Occipital lobe (tissue), 2 donors: Measurements from ENCODE around the gene PRSS2. TPM values are rescaled to one million over a fixed set of nuclear protein-coding genes. Genes with fewer than 3 reads are reported as not detected.
"Not testable (repeated sequence)": the region's sequence is repeated elsewhere in the genome, so short reads cannot be mapped to it uniquely, and the experiment has no call there.

Source experiments
- DNase-seq: peaks from one replicate; lab custom pipeline; 2025; lab: John Stamatoyannopoulos, UW
- total RNA-seq: library from RNA; depleted of rRNA; stranded (reverse); fragments of >200 nt; gene quantifications from one replicate; pipeline ENCODE4 v1.2.3, GENCODE V29; 2014

The PRSS2 gene
- not detected for total RNA-seq

DNA sequence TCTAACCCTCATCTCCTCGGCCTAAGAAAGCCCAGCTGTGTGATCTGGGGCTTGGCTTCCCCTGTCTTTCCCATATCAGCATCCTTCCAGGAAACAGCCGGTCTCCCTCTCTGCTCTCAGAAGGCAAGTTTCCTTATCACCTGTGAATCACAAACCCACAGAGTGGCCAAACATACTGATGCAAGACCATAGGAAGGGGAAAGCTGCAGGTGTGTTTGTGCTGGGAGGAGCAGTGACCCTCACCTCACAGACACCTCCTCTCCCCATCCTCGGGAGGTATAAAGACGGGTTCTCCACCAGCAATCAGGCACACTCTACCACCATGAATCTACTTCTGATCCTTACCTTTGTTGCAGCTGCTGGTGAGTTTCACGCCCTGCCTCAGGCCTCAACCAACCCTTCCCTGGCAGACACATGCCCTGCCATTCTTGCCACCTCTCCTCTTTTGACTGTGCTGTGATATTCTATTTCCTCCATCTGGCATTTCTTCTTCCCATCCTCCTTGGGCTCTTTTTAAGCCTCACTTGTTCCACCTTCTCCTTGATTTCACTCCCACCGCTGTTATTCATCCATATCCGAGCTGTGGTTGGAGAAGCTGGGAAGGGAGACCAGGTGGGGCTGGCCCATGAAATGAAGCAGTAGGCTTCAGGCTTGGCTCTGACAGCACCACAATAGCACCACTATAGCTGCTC, at the start of gene PRSS2:
Gene PRSS2, plus strand, starts transcription at position 310 of the 692 bp plus-strand sequence. Its CDS starts 13 bp downstream, at position 323.
- DNase-seq: no peak

DNA sequence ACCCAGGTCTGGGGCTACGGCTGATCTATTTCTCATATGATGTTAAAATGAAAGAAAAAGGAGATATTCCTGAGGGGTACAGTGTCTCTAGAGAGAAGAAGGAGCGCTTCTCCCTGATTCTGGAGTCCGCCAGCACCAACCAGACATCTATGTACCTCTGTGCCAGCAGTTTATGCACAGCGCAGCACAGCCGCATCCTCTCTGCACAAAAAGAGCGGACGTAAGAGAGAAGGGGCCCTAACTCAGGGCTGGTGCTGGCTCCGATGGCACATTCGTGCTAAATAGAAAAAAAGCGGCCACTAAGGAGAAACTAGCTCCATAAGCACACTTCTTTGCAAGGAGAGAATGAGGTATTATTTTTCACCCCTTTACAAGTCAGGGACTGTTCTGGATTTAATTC, 49.8 kb upstream of the PRSS2 start:
- no peak for DNase-seq

DNA sequence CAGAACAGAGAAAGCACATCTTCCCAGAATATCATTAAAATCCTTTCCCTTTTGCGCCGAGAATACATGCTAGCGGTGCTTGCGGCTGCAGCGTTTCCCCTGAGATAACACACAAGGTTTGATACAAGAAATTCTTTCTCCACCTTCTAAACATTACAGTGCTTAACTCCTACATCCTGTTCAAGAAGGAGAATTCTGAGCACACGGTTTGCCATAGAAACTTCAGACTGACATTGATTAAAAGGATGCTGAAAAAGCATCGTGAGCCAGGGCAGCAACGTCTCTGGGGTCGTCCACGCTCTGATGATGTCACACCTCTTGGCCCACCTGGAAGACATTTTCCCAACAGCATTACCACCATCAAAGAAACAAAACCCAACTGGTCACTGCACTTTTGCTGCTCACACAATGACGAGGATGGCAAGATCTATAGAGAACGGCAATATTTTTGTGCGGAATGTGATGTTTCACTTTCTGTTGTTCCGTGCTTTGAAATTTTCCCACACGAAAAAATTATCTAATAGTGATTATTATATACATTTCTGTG, 48.4 kb upstream of the PRSS2 start:
- no peak for DNase-seq

DNA sequence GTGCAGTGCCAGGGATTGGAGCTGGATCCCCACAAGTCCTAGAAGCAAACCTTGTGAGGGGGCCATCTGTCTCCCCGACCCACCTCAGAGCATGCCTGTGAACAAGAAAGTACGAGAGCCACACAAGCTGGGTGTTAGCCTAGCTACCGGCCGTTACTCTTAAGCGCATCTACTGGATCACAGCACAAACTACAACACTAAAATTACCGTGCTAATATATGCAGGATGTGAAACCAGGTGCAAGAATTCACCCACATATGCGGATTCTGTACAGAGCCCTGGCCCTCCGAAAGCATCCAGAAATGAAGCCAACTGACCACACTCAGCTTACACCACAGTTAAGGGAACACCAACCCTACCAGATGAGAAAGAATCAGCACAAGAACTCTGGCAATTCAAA, 37.5 kb upstream of the PRSS2 start:
- no peak for DNase-seq

DNA sequence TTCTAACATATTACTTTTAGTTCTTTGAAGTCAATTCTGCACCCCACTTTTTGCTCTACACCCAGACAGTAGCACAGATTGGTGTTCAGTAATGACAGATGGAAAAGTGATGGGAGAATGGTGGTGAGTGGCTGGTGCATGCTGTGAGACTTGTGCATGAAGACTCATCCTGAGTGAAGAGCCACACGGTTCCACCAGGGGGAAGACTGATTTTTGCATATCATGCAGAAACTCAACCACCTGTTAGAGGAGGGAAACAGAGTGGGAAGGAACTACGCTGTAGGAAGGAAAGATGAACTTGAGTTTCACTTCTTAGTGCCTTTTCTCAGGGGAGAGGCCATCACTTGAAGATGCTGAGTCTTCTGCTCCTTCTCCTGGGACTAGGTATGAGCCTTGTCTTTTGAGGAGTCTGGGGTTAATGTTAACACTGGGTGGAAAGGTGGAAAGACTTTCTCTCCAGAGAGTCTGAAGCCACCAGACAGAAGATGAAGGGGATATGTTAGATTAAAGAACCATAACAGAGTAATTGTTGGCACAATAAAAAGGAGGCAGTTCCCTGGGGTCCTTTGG, 30.8 kb upstream of the PRSS2 start:
- no peak for DNase-seq

GRCh38 chr7:142740786-142741185, 30.0 kb upstream of the PRSS2 start:
- DNase-seq: no peak

DNA sequence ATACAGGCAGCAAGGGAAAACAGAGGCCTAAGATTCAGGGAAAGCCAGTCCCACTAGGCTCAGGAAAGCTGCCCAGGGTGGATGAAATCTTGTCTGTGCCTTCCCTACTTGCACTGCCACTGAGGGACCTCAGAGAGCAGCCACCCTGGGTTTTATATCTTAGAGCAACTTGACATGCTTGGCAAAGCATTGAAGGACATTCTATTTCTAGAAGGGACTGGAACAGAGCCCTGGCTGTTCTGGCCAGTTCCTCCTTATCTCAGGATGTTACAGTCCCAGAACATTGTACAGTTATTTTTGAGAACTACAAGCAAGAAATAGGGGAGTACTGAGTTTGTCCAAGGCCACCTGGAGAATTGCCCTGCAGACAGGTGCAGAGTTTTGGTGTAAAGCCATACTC, 28.8 kb upstream of the PRSS2 start:
- DNase-seq: not testable (repeated sequence)

DNA sequence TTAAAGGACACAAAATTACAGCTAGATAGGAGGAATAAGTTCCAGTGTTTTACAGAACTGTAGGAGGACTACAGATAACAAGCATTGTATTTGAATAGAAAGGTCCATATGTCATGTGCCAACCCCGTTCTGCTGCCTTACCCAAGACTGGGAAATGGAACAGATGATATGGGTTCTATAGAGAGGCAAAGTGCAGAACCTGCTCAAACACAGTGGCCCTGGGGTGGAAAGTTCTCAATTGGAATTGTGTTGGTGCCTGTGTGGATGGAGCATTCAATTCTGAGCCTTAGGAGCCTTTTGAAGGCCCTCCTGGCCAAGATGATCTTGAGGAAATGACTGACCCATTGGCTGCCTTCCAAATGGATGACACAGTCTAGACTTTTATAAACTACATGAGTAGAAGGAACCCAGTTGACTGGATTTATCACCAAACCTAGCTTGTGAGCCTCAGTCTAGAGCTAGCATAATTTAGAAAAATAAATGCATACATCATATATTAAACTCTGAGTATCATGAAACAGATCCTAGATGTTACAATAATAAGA, 25.6 kb upstream of the PRSS2 start:
- no peak for DNase-seq

- DNase-seq: no peak
These were observed 25.0 kb upstream of the PRSS2 start for GRCh38 chr7:142745745-142746144.

DNA sequence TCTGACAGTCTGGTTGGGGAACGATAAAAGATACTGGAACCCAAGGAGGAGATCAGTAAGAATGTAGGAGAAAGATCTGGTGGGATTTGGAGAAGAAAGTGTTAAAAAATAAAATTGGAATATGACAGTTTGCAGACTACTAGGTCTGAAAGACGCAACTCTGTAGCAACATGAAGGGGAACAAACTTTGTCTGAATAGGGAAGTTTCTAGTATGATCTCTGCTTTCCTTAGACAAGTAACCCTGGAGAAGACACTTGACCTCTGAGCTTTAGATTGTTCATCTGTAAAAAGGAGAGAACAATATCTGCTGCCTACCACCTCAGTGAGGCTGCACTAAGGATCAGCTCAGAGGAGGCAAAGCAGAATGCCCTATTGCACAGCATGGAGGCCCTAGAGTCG, 24.5 kb upstream of the PRSS2 start:
- DNase-seq: no peak

GRCh38 chr7:142748410-142748809, 22.4 kb upstream of the PRSS2 start:
- not testable (repeated sequence) for DNase-seq

DNA sequence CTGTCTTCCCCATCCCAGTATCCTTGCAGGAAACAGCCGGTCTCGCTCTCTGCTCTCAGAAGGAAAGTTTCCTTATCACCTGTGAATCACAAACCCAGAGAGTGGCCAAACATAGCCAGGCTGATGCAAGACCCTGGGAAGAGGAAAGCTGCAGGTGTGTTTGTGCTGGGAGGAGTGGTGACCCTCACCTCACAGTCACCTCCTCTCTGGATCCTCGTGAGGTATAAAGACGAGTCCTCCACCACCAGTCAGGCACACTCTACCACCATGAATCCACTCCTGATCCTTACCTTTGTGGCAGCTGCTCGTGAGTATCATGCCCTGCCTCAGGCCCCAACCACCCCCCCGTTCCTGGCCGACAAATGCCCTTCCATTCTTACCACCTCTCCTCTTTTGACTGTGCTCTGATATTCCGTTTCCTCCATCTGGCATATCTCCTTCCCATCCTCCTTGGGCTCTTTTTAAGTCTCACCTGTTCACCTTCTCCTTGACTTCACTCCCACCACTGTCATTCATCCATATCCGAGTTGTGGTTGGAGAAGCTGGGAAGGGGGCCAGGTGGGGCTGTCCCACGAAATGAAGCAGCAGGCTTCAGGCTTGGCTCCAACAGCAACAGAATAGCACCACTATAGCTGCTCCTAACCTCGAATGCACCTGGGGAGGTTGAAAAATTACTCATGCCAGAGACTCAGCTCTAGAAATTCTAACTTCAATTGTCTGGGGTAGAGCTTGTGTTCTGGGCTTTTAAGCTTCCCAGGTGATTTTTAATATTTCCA, 21.4 kb upstream of the PRSS2 start, which contains the start of gene PRSS1:
Gene PRSS1, plus strand, starts transcription at position 255 of the 776 bp plus-strand sequence. Its CDS starts 13 bp downstream, at position 268.
- no peak for DNase-seq

- no peak for DNase-seq
These were observed 20.3 kb upstream of the PRSS2 start for GRCh38 chr7:142750321-142750938.

DNA sequence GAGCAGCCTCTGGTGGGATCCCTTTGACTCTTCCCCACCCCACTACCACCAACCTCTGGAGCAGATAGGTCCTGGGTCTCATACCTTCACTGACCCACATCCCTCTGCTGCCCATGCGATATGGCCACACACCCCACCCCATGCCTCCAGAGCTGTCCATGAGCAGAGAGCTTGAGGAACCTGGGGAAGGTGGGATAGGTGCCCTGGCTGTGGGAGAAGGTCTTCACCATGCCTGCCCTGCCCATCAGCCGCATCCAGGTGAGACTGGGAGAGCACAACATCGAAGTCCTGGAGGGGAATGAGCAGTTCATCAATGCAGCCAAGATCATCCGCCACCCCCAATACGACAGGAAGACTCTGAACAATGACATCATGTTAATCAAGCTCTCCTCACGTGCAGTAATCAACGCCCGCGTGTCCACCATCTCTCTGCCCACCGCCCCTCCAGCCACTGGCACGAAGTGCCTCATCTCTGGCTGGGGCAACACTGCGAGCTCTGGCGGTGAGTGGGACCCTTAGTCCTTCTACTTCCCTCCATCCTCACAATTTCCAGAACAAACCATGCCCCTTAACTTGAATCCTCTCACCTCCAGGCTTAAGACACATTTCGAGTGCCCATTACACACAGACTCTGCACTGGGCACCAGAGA, 19.1 kb upstream of the PRSS2 start:
- not testable (repeated sequence) for DNase-seq

GRCh38 chr7:142752376-142753225, 18.2 kb upstream of the PRSS2 start:
- DNase-seq: no peak

DNA sequence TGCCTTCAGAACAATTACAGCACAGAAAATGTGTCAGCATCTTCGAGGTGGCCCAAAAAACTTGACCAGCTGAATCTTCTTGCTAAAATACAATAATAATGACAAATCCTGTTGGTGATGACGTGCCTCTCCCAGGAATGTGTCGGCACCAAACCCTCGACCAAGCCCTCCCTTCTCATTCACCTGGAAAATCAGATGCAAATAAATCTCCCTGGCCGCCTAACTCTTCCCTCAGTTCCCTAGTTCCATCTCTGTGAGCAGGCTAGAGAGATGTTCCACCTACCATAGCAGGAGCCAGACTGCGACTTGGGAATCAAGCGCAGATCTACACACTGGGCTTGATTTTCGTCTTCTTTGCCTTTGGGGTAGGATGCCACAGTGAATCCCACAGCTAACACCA, 17.4 kb upstream of the PRSS2 start:
- DNase-seq: no peak

- DNase-seq: not testable (repeated sequence)
These were observed 16.8 kb upstream of the PRSS2 start for GRCh38 chr7:142753925-142754491.

GRCh38 chr7:142754681-142755575, 15.8 kb upstream of the PRSS2 start:
- no peak for DNase-seq

DNA sequence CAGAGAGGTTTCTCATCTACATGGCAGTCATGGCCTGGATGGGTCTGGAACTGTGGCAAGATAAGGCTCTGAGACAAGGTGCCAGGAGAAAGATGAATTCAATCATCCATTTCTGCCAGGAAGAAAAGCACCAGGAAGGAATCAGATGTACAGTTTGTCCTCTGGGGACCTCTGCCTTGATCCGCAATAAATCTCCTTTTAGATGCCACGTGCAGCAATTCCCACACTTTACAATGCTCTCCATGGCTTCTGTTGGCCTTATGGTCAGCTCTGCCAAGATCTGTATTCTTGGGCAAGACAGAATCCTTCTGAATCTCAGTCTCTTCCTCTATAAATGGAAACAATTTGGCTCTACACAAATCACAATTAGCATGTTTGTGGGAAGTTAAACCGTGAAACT, 12.5 kb upstream of the PRSS2 start:
- DNase-seq: not testable (repeated sequence)
